ENCODE measurements around the gene WDR54. TPM values are rescaled to one million over a fixed set of nuclear protein-coding genes. Genes with fewer than 3 reads are reported as not detected.
A peak's percentile ranks its signal among the peaks of the same experiment; 100 is the strongest.

WDR54 gene
- polyA plus RNA-seq, 1 donor (not counting 4 experiments of a cell fraction or from before 2014, with no cell fraction given) = 35.2 TPM

DNA sequence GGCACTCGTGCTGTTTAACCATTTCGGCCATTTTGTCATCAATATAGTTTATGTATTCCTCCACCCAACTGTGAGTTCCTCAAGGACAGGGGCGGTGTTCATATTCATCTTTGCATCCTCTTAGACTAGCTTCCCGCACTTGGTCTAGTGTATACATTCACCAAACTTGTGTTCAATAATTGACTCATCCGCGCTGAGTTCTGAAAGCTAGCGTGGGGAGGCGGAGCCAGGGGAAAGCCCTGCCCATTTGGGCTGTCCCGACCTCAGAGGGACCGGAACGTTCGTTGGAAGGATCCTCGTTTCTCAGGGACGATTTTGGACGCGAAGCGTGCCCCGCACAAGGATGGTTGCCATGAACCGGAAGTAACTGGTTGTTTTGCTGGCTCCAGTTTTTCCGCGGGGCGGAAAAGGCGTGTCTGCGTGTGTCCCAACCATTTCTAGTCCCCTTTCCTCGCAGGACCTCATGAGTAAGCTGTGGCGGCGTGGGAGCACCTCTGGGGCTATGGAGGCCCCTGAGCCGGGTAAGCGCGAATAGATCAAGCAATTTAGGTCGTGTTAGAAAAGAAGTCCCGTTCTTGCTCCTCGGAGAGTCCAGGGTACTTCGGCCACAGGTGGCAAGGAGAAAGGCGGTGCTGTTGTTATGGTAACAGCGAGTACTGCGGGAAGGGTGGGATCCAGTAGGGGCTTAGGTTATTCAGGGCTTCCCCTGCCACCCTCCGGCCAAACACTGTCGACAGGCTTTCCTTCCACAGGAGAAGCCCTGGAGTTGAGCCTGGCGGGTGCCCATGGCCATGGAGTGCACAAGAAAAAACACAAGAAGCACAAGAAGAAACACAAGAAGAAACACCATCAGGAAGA is 33.4 kb downstream of the WDR54 start, which contains the start of gene INO80B:
Gene INO80B (plus strand): TSS at position 434 of the 858 bp plus-strand sequence. CDS start 30 bp downstream, at position 464.
- TF ChIP-seq EZH2 (IDR thresholded peaks at IDR 0.05; ENCODE audit: low read length) = no peak
- TF ChIP-seq, protein P1, sequence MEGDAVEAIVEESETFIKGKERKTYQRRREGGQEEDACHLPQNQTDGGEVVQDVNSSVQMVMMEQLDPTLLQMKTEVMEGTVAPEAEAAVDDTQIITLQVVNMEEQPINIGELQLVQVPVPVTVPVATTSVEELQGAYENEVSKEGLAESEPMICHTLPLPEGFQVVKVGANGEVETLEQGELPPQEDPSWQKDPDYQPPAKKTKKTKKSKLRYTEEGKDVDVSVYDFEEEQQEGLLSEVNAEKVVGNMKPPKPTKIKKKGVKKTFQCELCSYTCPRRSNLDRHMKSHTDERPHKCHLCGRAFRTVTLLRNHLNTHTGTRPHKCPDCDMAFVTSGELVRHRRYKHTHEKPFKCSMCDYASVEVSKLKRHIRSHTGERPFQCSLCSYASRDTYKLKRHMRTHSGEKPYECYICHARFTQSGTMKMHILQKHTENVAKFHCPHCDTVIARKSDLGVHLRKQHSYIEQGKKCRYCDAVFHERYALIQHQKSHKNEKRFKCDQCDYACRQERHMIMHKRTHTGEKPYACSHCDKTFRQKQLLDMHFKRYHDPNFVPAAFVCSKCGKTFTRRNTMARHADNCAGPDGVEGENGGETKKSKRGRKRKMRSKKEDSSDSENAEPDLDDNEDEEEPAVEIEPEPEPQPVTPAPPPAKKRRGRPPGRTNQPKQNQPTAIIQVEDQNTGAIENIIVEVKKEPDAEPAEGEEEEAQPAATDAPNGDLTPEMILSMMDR (optimal IDR thresholded peaks at IDR 0.05 in 1 of 3, IDR thresholded peaks at IDR 0.05 in 1 of 3, conservative IDR thresholded peaks at IDR 0.05 in 1 of 3; ENCODE audit: extremely low read depth in 1 of 3, insufficient read depth in 2 of 3, low read length in 3 of 3) = no peak
- H3K9me3 ChIP-seq (ENCODE audit: control insufficient read depth, low read depth, low read length) = no peaks in the 10 kb centered on the region
- H3K4me1 ChIP-seq (ENCODE audit: control insufficient read depth, extremely low read depth, insufficient read depth, low read length) = peaks cover 21% of the 10 kb centered on the region
- DNase-seq (ENCODE audit: low read depth, low spot score) (peak; percentile 90), FAIRE-seq (peak; percentile 76)
- H3K79me2 ChIP-seq (ENCODE audit: control insufficient read depth, insufficient read depth, low read length) = peaks cover 20% of the 10 kb centered on the region
- H4K20me1 ChIP-seq (ENCODE audit: control insufficient read depth, extremely low read depth, insufficient read depth, low read length) = no peaks in the 10 kb centered on the region
- H3K4me3 ChIP-seq (ENCODE audit: control insufficient read depth in 2 of 3, extremely low read depth in 1 of 3, insufficient read depth in 2 of 3, low read depth in 1 of 3, low read length in 3 of 3) = peak within 1 kb of the TSS; percentile 72 to 84 (median 79)
- H3K9ac ChIP-seq (ENCODE audit: control insufficient read depth, extremely low read depth, insufficient read depth, low read length) = peak within 1 kb of the TSS; percentile 76
- dilution Hi-C loops (cut with MboI; ENCODE audit: extremely low pct_ligation_motif_present, low sequenced_read_pairs) = no loop called here
- no peaks in the 10 kb centered on the region for H3K27me3 ChIP-seq (ENCODE audit: control insufficient read depth, extremely low read depth, insufficient read depth, low read length)
- peak within 1 kb of the TSS; percentile 72 for H2AFZ ChIP-seq (ENCODE audit: control insufficient read depth, low read length)
- H3K4me2 ChIP-seq (ENCODE audit: control insufficient read depth, extremely low read depth, insufficient read depth, low read depth, low read length) = peak within 1 kb of the TSS; percentile 79
- H3K36me3 ChIP-seq (ENCODE audit: control insufficient read depth in 2 of 2, extremely low read depth in 1 of 2, insufficient read depth in 2 of 2, low read length in 2 of 2) = no peaks in the 10 kb centered on the region
- peak within 1 kb of the TSS; percentile 65 for H3K27ac ChIP-seq (ENCODE audit: control insufficient read depth, insufficient read depth, low read length)
- no peaks in the 10 kb centered on the region for H3K9me1 ChIP-seq (ENCODE audit: control insufficient read depth, extremely low read depth, insufficient read depth, low read length)

DNA sequence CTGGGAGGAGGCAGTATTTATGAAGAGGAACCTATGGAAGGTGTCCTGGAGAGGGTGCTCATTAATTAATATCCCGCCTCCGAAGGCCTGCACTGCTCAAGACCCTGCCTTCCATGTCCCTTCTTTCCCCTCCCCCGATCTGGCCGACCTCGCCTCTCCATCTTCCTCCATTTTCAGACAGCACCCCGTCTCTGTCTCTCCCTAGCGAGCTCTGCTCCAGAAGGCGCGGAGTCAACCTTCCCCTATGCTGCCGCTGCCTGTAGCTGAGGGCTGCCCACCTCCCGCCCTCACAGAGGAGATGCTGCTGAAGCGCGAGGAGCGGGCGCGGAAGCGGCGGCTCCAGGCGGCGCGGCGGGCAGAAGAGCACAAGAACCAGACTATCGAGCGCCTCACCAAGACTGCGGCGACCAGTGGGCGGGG is 35.6 kb downstream of the WDR54 start:
- TF ChIP-seq EZH2 (IDR thresholded peaks at IDR 0.05; ENCODE audit: low read length) = no peak
- TF ChIP-seq, protein P1 (optimal IDR thresholded peaks at IDR 0.05 in 1 of 3, IDR thresholded peaks at IDR 0.05 in 1 of 3, conservative IDR thresholded peaks at IDR 0.05 in 1 of 3; ENCODE audit: extremely low read depth in 1 of 3, insufficient read depth in 2 of 3, low read length in 3 of 3) = no peak
- Histone ChIP-seq H3K27ac (ENCODE audit: control insufficient read depth, insufficient read depth, low read length) (peak overlapping the region; percentile 72), H3K27me3 (ENCODE audit: control insufficient read depth, extremely low read depth, insufficient read depth, low read length) (no peaks in the 10 kb centered on the region), H3K9me1 (ENCODE audit: control insufficient read depth, extremely low read depth, insufficient read depth, low read length) (no peaks in the 10 kb centered on the region), H3K9me3 (ENCODE audit: control insufficient read depth, low read depth, low read length) (no peaks in the 10 kb centered on the region), H3K4me2 (ENCODE audit: control insufficient read depth, extremely low read depth, insufficient read depth, low read depth, low read length) (peak overlapping the region; percentile 79), H4K20me1 (ENCODE audit: control insufficient read depth, extremely low read depth, insufficient read depth, low read length) (no peaks in the 10 kb centered on the region), H3K79me2 (ENCODE audit: control insufficient read depth, insufficient read depth, low read length) (peaks cover 20% of the 10 kb centered on the region), H3K4me3 (ENCODE audit: control insufficient read depth in 2 of 3, extremely low read depth in 1 of 3, insufficient read depth in 2 of 3, low read depth in 1 of 3, low read length in 3 of 3) (peak overlapping the region; percentile 47 to 79 (median 73)), H3K9ac (ENCODE audit: control insufficient read depth, extremely low read depth, insufficient read depth, low read length) (peak overlapping the region; percentile 95), H2AFZ (ENCODE audit: control insufficient read depth, low read length) (peak overlapping the region; percentile 58), H3K4me1 (ENCODE audit: control insufficient read depth, extremely low read depth, insufficient read depth, low read length) (peaks cover 21% of the 10 kb centered on the region), H3K36me3 (ENCODE audit: control insufficient read depth in 2 of 2, extremely low read depth in 1 of 2, insufficient read depth in 2 of 2, low read length in 2 of 2) (peaks cover 7 to 13% of the 10 kb centered on the region in 2 experiments)
- no peak for DNase-seq (ENCODE audit: low read depth, low spot score)
- dilution Hi-C loops (cut with MboI; ENCODE audit: extremely low pct_ligation_motif_present, low sequenced_read_pairs) = no loop called here
- FAIRE-seq = no peak
